Measurements from ENCODE around the gene DNMT3A. TPM values are rescaled to one million over a fixed set of nuclear protein-coding genes. Genes with fewer than 3 reads are reported as not detected.
A peak's percentile ranks its signal among the peaks of the same experiment; 100 is the strongest.
"Not testable (repeated sequence)": the region's sequence is repeated elsewhere in the genome, so short reads cannot be mapped to it uniquely, and the experiment has no call there.

Gene DNMT3A
- total and polyA plus RNA-seq, 3 experiments from 2014 or later = 19.4 to 80.7 (median 77.9) TPM

DNA sequence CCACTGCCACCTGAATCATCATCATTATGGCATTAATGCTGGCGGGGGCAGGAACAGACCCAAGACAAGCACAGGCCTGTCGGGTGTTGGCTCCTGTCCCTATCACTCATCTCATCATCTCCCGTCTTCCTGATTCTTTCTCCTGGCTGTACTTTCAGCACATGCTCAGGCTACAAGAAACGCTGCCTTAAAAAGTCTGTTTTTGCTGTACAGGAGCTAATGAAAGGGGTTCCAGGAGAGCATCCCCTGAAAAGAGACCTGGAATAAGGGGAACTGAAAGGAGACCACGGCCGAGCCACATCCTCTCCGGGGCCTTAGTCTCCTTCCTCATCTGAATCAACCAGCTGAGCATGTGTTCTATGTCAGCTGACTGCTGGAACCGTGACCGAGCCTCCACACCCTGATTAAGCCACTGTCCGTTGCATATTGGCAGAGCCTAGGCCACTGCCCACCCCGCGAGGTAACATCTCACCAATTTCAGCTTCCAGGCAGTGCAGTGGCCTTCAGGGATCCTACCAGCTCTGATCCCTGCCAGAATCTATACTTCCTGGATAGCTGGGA, 62.6 kb downstream of the DNMT3A start:
- H3K9me3 ChIP-seq (ENCODE audit: low read length) = no peaks in the 10 kb centered on the region
- peak overlapping the region in 7 of 8 donors; percentile 56 to 95 (median 75) for H3K27ac Mint-ChIP-seq
- no peaks in the 10 kb centered on the region for H3K27me3 ChIP-seq (ENCODE audit: insufficient read depth, low read length, poor library complexity, severe bottlenecking)
- POLR2A ChIA-PET = interaction anchor here (0.5 to 2.0 kb wide), 3 partner anchors 34 to 83 kb away, joined by 3 to 6 read pairs (median 4); no protein-coding TSS in a partner anchor
- H3K4me1 Mint-ChIP-seq = peaks cover 41 to 74% (median 46%) of the 10 kb centered on the region in 3 donors
- H3K27me3 Mint-ChIP-seq = peaks cover 0 to 2% of the 10 kb centered on the region in 2 donors
- H3K4me1 ChIP-seq (ENCODE audit: insufficient read depth, low read length) = peaks cover 69% of the 10 kb centered on the region
- peaks cover 14% of the 10 kb centered on the region for H3K36me3 ChIP-seq (ENCODE audit: insufficient read depth, low read length)
- H3K36me3 Mint-ChIP-seq = peaks cover 0 to 30% (median 3%) of the 10 kb centered on the region in 3 donors
- CTCF ChIA-PET = interaction anchor here (1.4 to 4.6 kb wide), 4 partner anchors 13 to 29 kb away, joined by 3 to 66 read pairs (median 29); no protein-coding TSS in a partner anchor
- peak overlapping the region in 3 of 7 donors; percentile 3 to 28 (median 17) for H3K4me3 Mint-ChIP-seq
- H3K27ac ChIP-seq (ENCODE audit: low read depth, low read length) = no peak overlapping the region
- no peak overlapping the region for H3K4me3 ChIP-seq (ENCODE audit: low read length)
- DNase-seq = no peak
- H3K9me3 Mint-ChIP-seq = no peaks in the 10 kb centered on the region

DNA sequence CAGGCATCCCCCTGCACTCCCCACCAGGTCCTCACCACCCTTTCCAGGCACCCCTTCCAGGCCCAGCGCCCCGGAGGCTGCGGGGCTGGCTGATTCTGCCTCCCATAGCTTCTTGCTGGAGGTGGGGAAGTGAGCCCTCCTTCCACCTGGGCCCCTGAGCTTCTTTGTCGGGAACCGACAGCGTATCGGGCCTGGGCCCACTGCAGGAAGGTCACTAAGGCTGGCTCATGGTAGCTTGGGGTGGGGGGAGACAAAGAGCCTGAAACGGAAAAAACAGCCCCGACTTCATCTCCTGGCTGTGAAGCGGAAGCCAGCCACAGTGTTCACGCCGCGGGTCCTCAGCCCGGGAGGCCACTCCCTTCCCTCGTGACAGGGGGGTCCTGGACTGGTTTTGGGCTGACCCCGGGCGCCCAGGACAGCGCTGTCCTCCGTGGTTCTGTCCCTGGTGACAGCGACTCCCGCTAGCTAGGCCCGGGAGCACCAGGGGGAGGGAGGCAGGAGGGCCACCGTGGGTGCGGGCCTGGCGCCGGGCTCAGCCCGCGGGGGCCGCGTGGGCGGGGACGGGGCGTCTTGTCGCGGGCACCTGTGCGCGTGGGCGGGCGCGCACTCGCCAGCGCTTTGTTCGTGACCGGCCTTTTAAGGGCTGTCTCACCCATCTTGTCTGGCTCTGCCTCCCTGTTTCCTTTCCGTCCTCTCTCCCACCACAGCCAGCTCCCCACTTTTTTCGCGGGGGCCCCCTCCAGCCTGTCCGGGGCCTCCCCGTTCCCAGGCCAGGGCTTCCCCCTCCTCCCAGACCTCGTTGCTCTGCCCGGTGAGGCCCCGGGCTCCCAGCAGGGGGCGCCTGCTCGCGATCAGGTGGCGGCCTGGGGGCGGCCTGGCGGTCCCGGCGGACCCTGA, 64.9 kb downstream of the DNMT3A start:
- Mint-ChIP-seq H3K36me3 (peaks cover 0 to 22% (median 2%) of the 10 kb centered on the region in 3 donors), H3K9me3 (no peaks in the 10 kb centered on the region), H3K27ac (peak overlapping the region; percentile 94 to 100 (median 96)), H3K27me3 (peaks cover 0 to 2% of the 10 kb centered on the region in 2 donors), H3K4me3 (peak overlapping the region; percentile 69 to 89 (median 78)), H3K4me1 (peaks cover 50 to 80% (median 59%) of the 10 kb centered on the region in 3 donors)
- peaks cover 6% of the 10 kb centered on the region for H3K36me3 ChIP-seq (ENCODE audit: insufficient read depth, low read length)
- ChIA-PET POLR2A (interaction anchor here (0.5 to 3.3 kb wide), 14 partner anchors 9 to 121 kb away, joined by 3 to 27 read pairs (median 5); no protein-coding TSS in a partner anchor), CTCF (interaction anchor here (0.8 to 4.6 kb wide), 23 partner anchors 10 to 575 kb away, joined by 3 to 66 read pairs (median 6); no protein-coding TSS in a partner anchor)
- H3K9me3 ChIP-seq (ENCODE audit: low read length) = no peaks in the 10 kb centered on the region
- H3K4me3 ChIP-seq (ENCODE audit: low read length) = peak overlapping the region; percentile 41
- peak overlapping the region; percentile 63 for H3K27ac ChIP-seq (ENCODE audit: low read depth, low read length)
- peak; percentile 72 to 86 (median 76) for DNase-seq
- no peaks in the 10 kb centered on the region for H3K27me3 ChIP-seq (ENCODE audit: insufficient read depth, low read length, poor library complexity, severe bottlenecking)
- H3K4me1 ChIP-seq (ENCODE audit: insufficient read depth, low read length) = peaks cover 74% of the 10 kb centered on the region

DNA sequence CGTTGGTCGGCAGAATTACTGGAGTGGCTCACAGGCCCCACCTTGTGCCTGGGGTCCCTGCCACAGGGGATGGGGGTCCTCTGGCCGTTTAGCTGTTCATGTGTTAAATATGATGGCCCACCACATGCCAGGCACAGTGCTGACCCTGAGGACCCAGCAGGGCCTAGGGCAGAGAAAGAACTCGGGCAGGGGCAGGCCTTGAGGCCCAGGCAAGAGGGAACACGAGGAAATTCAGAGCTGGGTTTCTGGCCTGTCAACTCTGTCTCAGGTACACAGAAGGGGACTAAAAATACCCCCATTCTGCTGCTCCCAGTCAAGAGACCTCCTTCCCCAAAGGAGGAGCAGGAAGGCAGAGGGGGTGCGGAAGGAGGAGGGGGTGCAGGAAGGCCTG, 66.2 kb downstream of the DNMT3A start:
- Mint-ChIP-seq H3K27me3 (peaks cover 0 to 2% of the 10 kb centered on the region in 2 donors), H3K9me3 (no peaks in the 10 kb centered on the region), H3K36me3 (peaks cover 0 to 16% (median 3%) of the 10 kb centered on the region in 3 donors), H3K4me3 (peak overlapping the region; percentile 23 to 89 (median 54)), H3K4me1 (peaks cover 48 to 81% (median 52%) of the 10 kb centered on the region in 3 donors), H3K27ac (peak overlapping the region; percentile 94 to 100 (median 96))
- Histone ChIP-seq H3K36me3 (ENCODE audit: insufficient read depth, low read length) (no peaks in the 10 kb centered on the region), H3K27me3 (ENCODE audit: insufficient read depth, low read length, poor library complexity, severe bottlenecking) (no peaks in the 10 kb centered on the region), H3K9me3 (ENCODE audit: low read length) (no peaks in the 10 kb centered on the region), H3K4me3 (ENCODE audit: low read length) (peak overlapping the region; percentile 13), H3K27ac (ENCODE audit: low read depth, low read length) (peak overlapping the region; percentile 48), H3K4me1 (ENCODE audit: insufficient read depth, low read length) (peaks cover 74% of the 10 kb centered on the region)
- ChIA-PET CTCF (interaction anchor here (0.8 to 4.6 kb wide), 6 partner anchors 9 to 87 kb away, joined by 3 to 66 read pairs (median 26); no protein-coding TSS in a partner anchor), POLR2A (interaction anchor here (1.6 to 3.3 kb wide), 5 partner anchors 10 to 87 kb away, joined by 4 to 27 read pairs (median 10); no protein-coding TSS in a partner anchor)
- no peak for DNase-seq

DNA sequence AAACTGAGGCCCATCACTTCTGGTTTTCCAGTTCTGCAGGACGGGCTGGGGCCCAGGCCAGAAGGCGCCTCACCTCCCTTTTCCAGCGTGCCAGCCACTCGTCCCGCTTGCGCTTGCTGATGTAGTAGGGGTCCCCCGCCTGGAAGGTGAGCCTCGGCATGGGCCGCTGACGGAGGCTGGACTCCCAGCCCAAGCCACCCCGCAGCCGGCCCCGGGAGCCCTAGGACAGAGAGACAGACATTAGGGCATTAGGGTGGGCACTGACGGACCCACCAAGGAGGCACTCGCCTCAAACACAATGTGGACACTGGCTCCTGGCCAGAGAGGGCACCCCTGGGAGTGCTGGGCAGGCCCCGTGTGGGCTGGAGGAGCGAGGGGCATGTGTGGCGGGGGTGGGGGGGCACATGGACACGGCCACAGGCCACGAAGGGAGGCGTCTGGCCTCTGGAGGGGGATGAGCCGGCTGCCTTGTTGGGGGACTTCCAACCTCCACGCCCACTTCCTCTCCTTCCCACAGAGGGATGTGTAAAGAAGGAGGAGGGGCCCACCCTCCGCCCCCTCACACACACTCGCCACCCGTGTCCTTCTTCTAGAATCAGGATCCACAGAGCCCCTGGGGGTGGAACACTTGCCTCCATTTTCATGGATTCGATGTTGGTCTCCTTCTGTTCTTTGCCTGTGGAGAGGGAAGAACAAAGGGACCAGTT, 66.7 kb downstream of the DNMT3A start:
- H3K4me1 ChIP-seq (ENCODE audit: insufficient read depth, low read length) = peaks cover 74% of the 10 kb centered on the region
- ChIA-PET CTCF (interaction anchor here (0.8 to 4.6 kb wide), 6 partner anchors 11 to 40 kb away, joined by 3 to 66 read pairs (median 14); no protein-coding TSS in a partner anchor), POLR2A (interaction anchor here (1.3 to 2.6 kb wide), 5 partner anchors 11 to 87 kb away, joined by 4 to 27 read pairs (median 16); no protein-coding TSS in a partner anchor)
- H3K27me3 ChIP-seq (ENCODE audit: insufficient read depth, low read length, poor library complexity, severe bottlenecking) = no peaks in the 10 kb centered on the region
- Mint-ChIP-seq H3K4me1 (peaks cover 46 to 82% (median 52%) of the 10 kb centered on the region in 3 donors), H3K27ac (peak overlapping the region; percentile 94 to 100 (median 98)), H3K4me3 (peak overlapping the region; percentile 24 to 78 (median 54)), H3K36me3 (peaks cover 2 to 18% (median 3%) of the 10 kb centered on the region in 3 donors), H3K27me3 (no peaks in the 10 kb centered on the region), H3K9me3 (no peaks in the 10 kb centered on the region)
- no peaks in the 10 kb centered on the region for H3K36me3 ChIP-seq (ENCODE audit: insufficient read depth, low read length)
- DNase-seq = peak; percentile 52 to 83 (median 68)
- no peaks in the 10 kb centered on the region for H3K9me3 ChIP-seq (ENCODE audit: low read length)
- H3K4me3 ChIP-seq (ENCODE audit: low read length) = peak overlapping the region; percentile 13
- peak overlapping the region; percentile 48 for H3K27ac ChIP-seq (ENCODE audit: low read depth, low read length)

DNA sequence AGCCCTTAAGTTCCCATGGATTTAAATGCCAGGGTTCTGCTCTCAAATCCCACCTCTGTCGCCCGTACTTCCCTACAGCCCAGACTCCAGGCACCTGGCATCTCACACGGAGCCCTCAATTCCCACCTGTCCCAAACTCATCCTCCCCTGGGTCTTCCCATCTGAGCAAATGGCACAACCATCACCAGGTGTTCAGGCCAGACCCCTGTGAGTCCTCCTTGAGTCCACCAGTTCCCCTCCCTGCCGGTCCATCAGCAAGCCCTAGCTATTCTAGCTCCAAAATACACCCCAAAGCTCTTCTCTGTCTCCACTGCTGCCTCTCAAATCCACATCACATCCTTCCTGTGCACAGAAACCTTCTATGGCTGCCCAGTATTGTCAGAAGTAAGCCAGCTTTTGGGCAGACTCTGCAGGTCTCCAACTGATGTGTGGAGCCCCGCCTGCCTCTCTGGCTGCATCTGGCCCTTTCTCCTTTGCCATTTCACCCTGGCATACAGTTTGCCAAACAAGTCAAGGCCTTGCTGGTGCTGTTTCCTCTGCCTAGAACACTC, 67.7 kb downstream of the DNMT3A start:
- Histone ChIP-seq H3K9me3 (ENCODE audit: low read length) (no peaks in the 10 kb centered on the region), H3K4me1 (ENCODE audit: insufficient read depth, low read length) (peaks cover 68% of the 10 kb centered on the region), H3K36me3 (ENCODE audit: insufficient read depth, low read length) (peaks cover 7% of the 10 kb centered on the region), H3K27ac (ENCODE audit: low read depth, low read length) (peak overlapping the region; percentile 60), H3K27me3 (ENCODE audit: insufficient read depth, low read length, poor library complexity, severe bottlenecking) (no peaks in the 10 kb centered on the region), H3K4me3 (ENCODE audit: low read length) (peak overlapping the region; percentile 26)
- H3K36me3 Mint-ChIP-seq = peaks cover 5 to 23% (median 10%) of the 10 kb centered on the region in 3 donors
- H3K9me3 Mint-ChIP-seq = no peaks in the 10 kb centered on the region
- POLR2A ChIA-PET = interaction anchor here (0.6 to 2.1 kb wide), 10 partner anchors 13 to 1026 kb away, joined by 3 to 24 read pairs (median 8); no protein-coding TSS in a partner anchor
- peak overlapping the region; percentile 91 to 100 (median 98) for H3K27ac Mint-ChIP-seq
- H3K4me3 Mint-ChIP-seq = peak overlapping the region; percentile 24 to 92 (median 75)
- CTCF ChIA-PET = interaction anchor here (0.9 to 2.8 kb wide), 16 partner anchors 10 to 102 kb away, joined by 3 to 19 read pairs (median 7); no protein-coding TSS in a partner anchor
- H3K27me3 Mint-ChIP-seq = no peaks in the 10 kb centered on the region
- peak in 2 of 5 donors; percentile 10 to 44 for DNase-seq
- H3K4me1 Mint-ChIP-seq = peaks cover 47 to 83% (median 54%) of the 10 kb centered on the region in 3 donors

DNA sequence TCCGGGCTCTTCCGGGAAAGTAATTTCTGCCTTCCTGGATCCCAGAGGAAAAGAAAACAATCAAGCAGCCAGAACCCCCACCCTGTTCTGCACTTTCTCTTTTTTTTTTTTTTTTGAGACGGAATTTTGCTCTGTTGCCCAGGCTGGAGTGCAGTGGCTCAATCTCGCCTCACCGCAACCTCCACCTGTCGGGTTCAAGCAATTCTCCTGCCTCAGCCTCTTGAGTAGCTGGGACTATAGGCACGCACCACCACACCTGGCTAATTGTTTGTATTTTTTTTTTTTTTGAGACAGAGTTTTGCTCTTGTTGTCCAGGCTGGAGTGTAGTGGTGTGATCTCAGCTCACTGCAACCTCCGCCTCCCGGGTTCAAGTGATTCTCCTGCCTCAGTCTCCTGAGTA, 69.0 kb downstream of the DNMT3A start:
- H3K27me3 Mint-ChIP-seq; H3K27ac ChIP-seq (ENCODE audit: low read depth, low read length); H3K4me3 ChIP-seq (ENCODE audit: low read length); H3K4me3 Mint-ChIP-seq; DNase-seq; H3K9me3 ChIP-seq (ENCODE audit: low read length); H3K27me3 ChIP-seq (ENCODE audit: insufficient read depth, low read length, poor library complexity, severe bottlenecking); H3K9me3 Mint-ChIP-seq: not testable (repeated sequence)
- peaks cover 54% of the 10 kb centered on the region for H3K4me1 ChIP-seq (ENCODE audit: insufficient read depth, low read length)
- H3K36me3 ChIP-seq (ENCODE audit: insufficient read depth, low read length) = peaks cover 12% of the 10 kb centered on the region
- Mint-ChIP-seq H3K27ac (peak overlapping the region in 7 of 8 donors; percentile 91 to 100 (median 98)), H3K4me1 (peaks cover 42 to 76% (median 45%) of the 10 kb centered on the region in 3 donors), H3K36me3 (peaks cover 5 to 33% (median 10%) of the 10 kb centered on the region in 3 donors)
- ChIA-PET CTCF (interaction anchor here (0.9 to 2.8 kb wide), 14 partner anchors 11 to 104 kb away, joined by 3 to 19 read pairs (median 7); no protein-coding TSS in a partner anchor), POLR2A (interaction anchor here (1.0 to 2.1 kb wide), 7 partner anchors 18 to 90 kb away, joined by 4 to 20 read pairs (median 9); no protein-coding TSS in a partner anchor)

Data from CD8-positive, alpha-beta memory T cell (primary cell).